OCI-LY3 (cell line): ENCODE data around the gene PAGR1.

ENCODE experiments used
- CTCF ChIP-seq: fragments of 200-600, 300-600 bp; sonication (generic); IDR thresholded peaks from 2 replicates; pipeline ENCODE4 v1.5.1; 2014; ENCODE audit warnings: antibody characterized with exemption, low read length, low read depth
- EZH2phosphoT487 ChIP-seq: fragments of 200-600 bp; shearing (Covaris generic); IDR thresholded peaks from 2 replicates; pipeline ENCODE4 v1.6.1; 2018; ENCODE audit warnings: antibody characterized with exemption, mixed run types, low read depth

GRCh38 chr16:29808219-29808900, 7.6 kb upstream of the PAGR1 start:
- TF ChIP-seq CTCF, result no peak
- TF ChIP-seq EZH2phosphoT487, result no peak
